NB4 (cell line): ENCODE results near the gene ITPR2.

Source experiments
- POLR2A ChIP-seq: IDR thresholded peaks from 2 replicates; pipeline ENCODE4 v1.6.1; 2011; ENCODE audit warnings: mild to moderate bottlenecking; ENCODE audit not compliant: insufficient read length; ENCODE audit errors: extremely low read depth
- TF ChIP-seq, protein P1 (sequence below): IDR thresholded peaks from one replicate; pipeline ENCODE4 v1.5.1; 2012; ENCODE audit warnings: low read depth, low read length

GRCh38 chr12:26403601-26404000, 429.4 kb downstream of the ITPR2 start:
- TF ChIP-seq POLR2A = no peak
- TF ChIP-seq, protein P1, sequence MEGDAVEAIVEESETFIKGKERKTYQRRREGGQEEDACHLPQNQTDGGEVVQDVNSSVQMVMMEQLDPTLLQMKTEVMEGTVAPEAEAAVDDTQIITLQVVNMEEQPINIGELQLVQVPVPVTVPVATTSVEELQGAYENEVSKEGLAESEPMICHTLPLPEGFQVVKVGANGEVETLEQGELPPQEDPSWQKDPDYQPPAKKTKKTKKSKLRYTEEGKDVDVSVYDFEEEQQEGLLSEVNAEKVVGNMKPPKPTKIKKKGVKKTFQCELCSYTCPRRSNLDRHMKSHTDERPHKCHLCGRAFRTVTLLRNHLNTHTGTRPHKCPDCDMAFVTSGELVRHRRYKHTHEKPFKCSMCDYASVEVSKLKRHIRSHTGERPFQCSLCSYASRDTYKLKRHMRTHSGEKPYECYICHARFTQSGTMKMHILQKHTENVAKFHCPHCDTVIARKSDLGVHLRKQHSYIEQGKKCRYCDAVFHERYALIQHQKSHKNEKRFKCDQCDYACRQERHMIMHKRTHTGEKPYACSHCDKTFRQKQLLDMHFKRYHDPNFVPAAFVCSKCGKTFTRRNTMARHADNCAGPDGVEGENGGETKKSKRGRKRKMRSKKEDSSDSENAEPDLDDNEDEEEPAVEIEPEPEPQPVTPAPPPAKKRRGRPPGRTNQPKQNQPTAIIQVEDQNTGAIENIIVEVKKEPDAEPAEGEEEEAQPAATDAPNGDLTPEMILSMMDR = no peak
